OCI-LY3 (cell line): ENCODE data around the gene FOXJ3.

ENCODE experiments used
- CTCF ChIP-seq: fragments of 200-600, 300-600 bp; sonication (generic); IDR thresholded peaks from 2 replicates; pipeline ENCODE4 v1.5.1; 2014; ENCODE audit warnings: antibody characterized with exemption, low read length, low read depth
- EZH2phosphoT487 ChIP-seq: fragments of 200-600 bp; shearing (Covaris generic); IDR thresholded peaks from 2 replicates; pipeline ENCODE4 v1.6.1; 2018; ENCODE audit warnings: antibody characterized with exemption, mixed run types, low read depth

DNA sequence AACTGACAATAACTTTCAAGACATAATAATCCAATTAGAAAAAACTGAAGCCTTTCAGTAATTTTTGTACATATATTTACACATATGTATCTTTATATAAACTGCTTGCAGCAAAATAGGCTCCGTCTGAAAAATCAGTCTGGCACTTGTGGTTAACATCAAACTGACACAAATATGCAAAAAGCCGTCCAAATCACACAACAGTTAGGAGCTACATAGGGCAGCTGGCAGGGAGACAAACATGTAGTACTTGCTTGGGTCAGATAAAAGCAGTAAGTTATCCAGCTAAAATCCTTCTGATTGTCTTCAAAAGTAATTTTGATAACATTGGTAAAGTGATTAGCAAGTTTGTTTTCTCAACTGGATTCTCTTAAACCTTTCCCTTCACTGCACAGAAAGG is 155.8 kb downstream of the FOXJ3 start:
- TF ChIP-seq CTCF (no peak), EZH2phosphoT487 (no peak)
